ENCODE measurements around the gene ANP32B. TPM values are rescaled to one million over a fixed set of nuclear protein-coding genes. Genes with fewer than 3 reads are reported as not detected.
"Not testable (repeated sequence)": the region's sequence is repeated elsewhere in the genome, so short reads cannot be mapped to it uniquely, and the experiment has no call there.

Gene ANP32B
- total RNA-seq, 1 donor from 2014 or later = 98.5 TPM

DNA sequence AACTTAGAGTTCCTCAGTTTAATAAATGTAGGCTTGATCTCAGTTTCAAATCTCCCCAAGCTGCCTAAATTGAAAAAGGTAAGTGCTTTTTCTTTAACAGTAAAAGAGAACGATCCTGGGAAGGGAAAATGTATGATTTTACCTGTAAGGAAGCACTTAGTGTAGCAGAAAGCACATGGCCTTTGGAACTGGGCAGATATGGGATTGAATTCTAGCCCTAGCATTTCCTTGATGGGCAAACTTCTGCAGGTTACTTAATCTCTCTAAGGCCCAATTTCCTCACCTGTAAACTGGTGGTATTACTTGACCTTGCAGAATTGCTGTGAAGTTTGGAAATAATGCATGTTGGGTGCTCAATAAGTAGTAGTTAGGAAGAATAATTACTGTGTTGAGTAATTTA lies 11.6 kb downstream of the ANP32B start:
- H3K36me3 Mint-ChIP-seq (ENCODE audit: low read depth, unreplicated experiment) = peaks cover 5% of the 10 kb centered on the region
- H3K79me2 ChIP-seq (ENCODE audit: insufficient read depth, low read length) = peaks cover 92% of the 10 kb centered on the region
- H3K4me3 ChIP-seq (ENCODE audit: insufficient read depth, low read depth, low read length) = no peak overlapping the region
- H2AFZ ChIP-seq (ENCODE audit: low read depth, low read length) = no peak overlapping the region
- H3K9me3 ChIP-seq (ENCODE audit: insufficient read depth, low read depth, low read length) = no peaks in the 10 kb centered on the region
- H3K27ac ChIP-seq (ENCODE audit: low read depth, low read length) = no peak overlapping the region
- no peak overlapping the region for H3K4me3 Mint-ChIP-seq (ENCODE audit: unreplicated experiment)
- no peak for TF ChIP-seq EZH2 (IDR thresholded peaks at IDR 0.05; ENCODE audit: insufficient read depth, low read length)
- TF ChIP-seq, protein P1, sequence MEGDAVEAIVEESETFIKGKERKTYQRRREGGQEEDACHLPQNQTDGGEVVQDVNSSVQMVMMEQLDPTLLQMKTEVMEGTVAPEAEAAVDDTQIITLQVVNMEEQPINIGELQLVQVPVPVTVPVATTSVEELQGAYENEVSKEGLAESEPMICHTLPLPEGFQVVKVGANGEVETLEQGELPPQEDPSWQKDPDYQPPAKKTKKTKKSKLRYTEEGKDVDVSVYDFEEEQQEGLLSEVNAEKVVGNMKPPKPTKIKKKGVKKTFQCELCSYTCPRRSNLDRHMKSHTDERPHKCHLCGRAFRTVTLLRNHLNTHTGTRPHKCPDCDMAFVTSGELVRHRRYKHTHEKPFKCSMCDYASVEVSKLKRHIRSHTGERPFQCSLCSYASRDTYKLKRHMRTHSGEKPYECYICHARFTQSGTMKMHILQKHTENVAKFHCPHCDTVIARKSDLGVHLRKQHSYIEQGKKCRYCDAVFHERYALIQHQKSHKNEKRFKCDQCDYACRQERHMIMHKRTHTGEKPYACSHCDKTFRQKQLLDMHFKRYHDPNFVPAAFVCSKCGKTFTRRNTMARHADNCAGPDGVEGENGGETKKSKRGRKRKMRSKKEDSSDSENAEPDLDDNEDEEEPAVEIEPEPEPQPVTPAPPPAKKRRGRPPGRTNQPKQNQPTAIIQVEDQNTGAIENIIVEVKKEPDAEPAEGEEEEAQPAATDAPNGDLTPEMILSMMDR (IDR thresholded peaks at IDR 0.05; ENCODE audit: insufficient read depth, low read depth, low read length) = no peak
- no peak for DNase-seq (ENCODE audit: low read depth)
- no peak overlapping the region for H3K4me2 ChIP-seq (ENCODE audit: low read length)
- no peak overlapping the region for H3K27ac Mint-ChIP-seq (ENCODE audit: unreplicated experiment)
- H3K4me1 Mint-ChIP-seq (ENCODE audit: low read depth, unreplicated experiment) = peaks cover 33% of the 10 kb centered on the region
- H3K4me1 ChIP-seq (ENCODE audit: insufficient read depth, low read length) = peaks cover 11% of the 10 kb centered on the region
- H3K27me3 ChIP-seq (ENCODE audit: insufficient read depth, low read length) = no peaks in the 10 kb centered on the region
- no peak overlapping the region for H3K9ac ChIP-seq (ENCODE audit: low read length)
- H3K36me3 ChIP-seq (ENCODE audit: insufficient read depth, low read length) = peaks cover 25% of the 10 kb centered on the region
- FAIRE-seq = no peak
- H3K27me3 Mint-ChIP-seq (ENCODE audit: low read depth, unreplicated experiment) = no peaks in the 10 kb centered on the region
- H4K20me1 ChIP-seq (ENCODE audit: insufficient read depth, low read length) = peaks cover 69% of the 10 kb centered on the region
- H3K9me3 Mint-ChIP-seq (ENCODE audit: unreplicated experiment) = no peaks in the 10 kb centered on the region

DNA sequence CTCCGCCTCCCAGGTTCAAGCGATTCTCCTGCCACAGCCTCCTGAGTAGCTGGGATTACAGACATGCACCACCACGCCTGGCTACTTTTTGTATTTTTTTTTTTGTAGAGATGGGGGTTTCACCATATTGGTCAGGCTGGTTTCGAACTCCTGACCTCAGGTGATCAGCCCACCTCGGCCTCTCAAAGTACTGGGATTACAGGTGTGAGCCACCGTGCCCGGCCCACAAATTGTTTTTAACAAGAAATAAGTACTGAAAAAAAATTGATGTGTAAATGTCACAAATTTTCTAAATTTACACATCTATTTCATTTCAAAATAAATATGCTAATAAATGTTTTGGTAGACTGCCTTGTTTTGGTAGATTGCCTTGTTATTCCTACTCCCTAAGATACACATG lies 13.5 kb downstream of the ANP32B start:
- not testable (repeated sequence) for H3K4me1 ChIP-seq (ENCODE audit: insufficient read depth, low read length); H3K9me3 ChIP-seq (ENCODE audit: insufficient read depth, low read depth, low read length); H3K9me3 Mint-ChIP-seq (ENCODE audit: unreplicated experiment); H3K4me2 ChIP-seq (ENCODE audit: low read length); FAIRE-seq; H3K4me3 ChIP-seq (ENCODE audit: insufficient read depth, low read depth, low read length); H3K27me3 ChIP-seq (ENCODE audit: insufficient read depth, low read length); H3K27me3 Mint-ChIP-seq (ENCODE audit: low read depth, unreplicated experiment); H2AFZ ChIP-seq (ENCODE audit: low read depth, low read length); H3K36me3 Mint-ChIP-seq (ENCODE audit: low read depth, unreplicated experiment); H3K27ac Mint-ChIP-seq (ENCODE audit: unreplicated experiment); H3K27ac ChIP-seq (ENCODE audit: low read depth, low read length); H3K9ac ChIP-seq (ENCODE audit: low read length); H3K4me3 Mint-ChIP-seq (ENCODE audit: unreplicated experiment); DNase-seq (ENCODE audit: low read depth)
- Histone ChIP-seq H3K79me2 (ENCODE audit: insufficient read depth, low read length) (peaks cover 88% of the 10 kb centered on the region), H3K36me3 (ENCODE audit: insufficient read depth, low read length) (peaks cover 25% of the 10 kb centered on the region), H4K20me1 (ENCODE audit: insufficient read depth, low read length) (peaks cover 58% of the 10 kb centered on the region)
- H3K4me1 Mint-ChIP-seq (ENCODE audit: low read depth, unreplicated experiment) = peaks cover 18% of the 10 kb centered on the region

DNA sequence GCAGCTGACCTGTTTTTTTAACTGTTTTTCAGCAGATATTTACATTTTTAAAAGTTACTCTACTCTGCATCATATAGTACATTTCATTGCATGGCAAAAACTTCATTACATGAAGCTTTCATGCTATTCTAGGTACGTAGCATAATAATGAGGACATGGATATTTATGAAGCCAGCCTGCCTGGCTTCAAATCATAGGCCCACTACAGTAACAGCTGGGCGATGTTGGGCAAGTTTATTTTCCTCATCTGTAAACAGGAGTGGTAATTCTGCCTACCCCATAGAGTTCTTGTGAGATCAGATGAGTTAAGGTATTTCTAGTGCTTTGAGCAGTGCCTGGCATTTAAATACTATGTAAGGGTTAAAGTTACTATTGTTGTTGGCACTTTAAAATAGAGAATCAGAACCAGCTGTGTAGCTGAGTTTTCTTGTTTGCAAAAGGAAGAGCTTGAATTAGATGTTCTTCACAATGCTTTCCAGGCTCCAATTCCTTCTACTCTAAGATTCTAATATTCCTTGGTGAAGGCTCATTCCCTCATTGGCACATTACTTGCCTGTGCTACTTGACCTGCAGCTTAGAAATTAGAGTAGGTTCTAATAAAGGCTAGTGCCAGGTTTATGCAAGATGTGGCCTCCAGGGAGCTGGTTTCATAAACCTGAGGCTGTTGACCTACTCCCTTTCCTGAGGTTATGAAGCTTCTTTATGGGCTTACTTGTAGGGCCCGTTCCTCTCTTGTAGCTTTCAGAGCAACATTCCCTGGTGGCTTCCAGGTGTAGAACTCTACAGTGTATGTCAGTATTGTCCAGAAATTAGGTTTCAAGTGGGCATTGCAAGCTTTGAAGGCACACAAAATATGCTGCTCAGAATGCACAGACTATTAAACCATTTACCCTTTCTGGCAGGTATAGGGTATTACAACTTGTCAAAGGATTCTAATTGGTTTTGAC lies 14.5 kb downstream of the ANP32B start:
- H3K27me3 Mint-ChIP-seq (ENCODE audit: low read depth, unreplicated experiment) = no peaks in the 10 kb centered on the region
- no peak for DNase-seq (ENCODE audit: low read depth)
- Histone ChIP-seq H4K20me1 (ENCODE audit: insufficient read depth, low read length) (peaks cover 57% of the 10 kb centered on the region), H3K4me2 (ENCODE audit: low read length) (no peak overlapping the region), H2AFZ (ENCODE audit: low read depth, low read length) (no peak overlapping the region), H3K9me3 (ENCODE audit: insufficient read depth, low read depth, low read length) (no peaks in the 10 kb centered on the region), H3K79me2 (ENCODE audit: insufficient read depth, low read length) (peaks cover 88% of the 10 kb centered on the region), H3K4me3 (ENCODE audit: insufficient read depth, low read depth, low read length) (no peak overlapping the region), H3K36me3 (ENCODE audit: insufficient read depth, low read length) (peaks cover 28% of the 10 kb centered on the region), H3K27ac (ENCODE audit: low read depth, low read length) (no peak overlapping the region), H3K27me3 (ENCODE audit: insufficient read depth, low read length) (no peaks in the 10 kb centered on the region), H3K9ac (ENCODE audit: low read length) (no peak overlapping the region), H3K4me1 (ENCODE audit: insufficient read depth, low read length) (no peaks in the 10 kb centered on the region)
- no peaks in the 10 kb centered on the region for H3K9me3 Mint-ChIP-seq (ENCODE audit: unreplicated experiment)
- peaks cover 5% of the 10 kb centered on the region for H3K36me3 Mint-ChIP-seq (ENCODE audit: low read depth, unreplicated experiment)
- H3K4me3 Mint-ChIP-seq (ENCODE audit: unreplicated experiment) = no peak overlapping the region
- no peak for FAIRE-seq
- TF ChIP-seq EZH2 (IDR thresholded peaks at IDR 0.05; ENCODE audit: insufficient read depth, low read length) = no peak
- no peak overlapping the region for H3K27ac Mint-ChIP-seq (ENCODE audit: unreplicated experiment)
- peaks cover 10% of the 10 kb centered on the region for H3K4me1 Mint-ChIP-seq (ENCODE audit: low read depth, unreplicated experiment)

Measured in astrocyte (in vitro differentiated cells and primary cell).